Measurements from ENCODE around the gene DEPDC7. TPM values are rescaled to one million over a fixed set of nuclear protein-coding genes. Genes with fewer than 3 reads are reported as not detected.

Gene DEPDC7
- polyA plus RNA-seq = 0.95 TPM in 1 of 2 replicates, not detected in the other

GRCh38 chr11:33015621-33016551 is at the start of gene DEPDC7:
Gene DEPDC7 (plus strand): TSS chr11:33015878. CDS start chr11:33015956, 78 bp downstream.

GRCh38 chr11:33039274-33040032 is 23.8 kb downstream of the DEPDC7 start, which contains the start of gene TCP11L1:
Gene TCP11L1 (plus strand): TSS chr11:33039572. CDS start chr11:33043774, 4,202 bp downstream.

Other genes with a start within 250 kb of the DEPDC7 start
- 0.40 and 0.91 TPM in 2 replicates for gene CCDC73, start 221.2 kb upstream of the DEPDC7 start, polyA plus RNA-seq
- 0.07 and 0.36 TPM in 2 replicates for gene PRRG4, start 186.0 kb upstream of the DEPDC7 start, polyA plus RNA-seq
- 2.2 and 4.9 TPM in 2 replicates for gene QSER1, start 123.1 kb upstream of the DEPDC7 start, polyA plus RNA-seq
- gene TCP11L1, start 23.7 kb downstream of the DEPDC7 start, polyA plus RNA-seq = 6.5 and 6.7 TPM in 2 replicates
- gene CSTF3, start 145.6 kb downstream of the DEPDC7 start, polyA plus RNA-seq = 55.1 and 83.8 TPM in 2 replicates
- 11.4 and 13.3 TPM in 2 replicates for gene HIPK3, start 241.5 kb downstream of the DEPDC7 start, polyA plus RNA-seq

Data from Purkinje cell (primary cell).